ENCODE measurements around the gene C3orf62.

C3orf62 gene

DNA sequence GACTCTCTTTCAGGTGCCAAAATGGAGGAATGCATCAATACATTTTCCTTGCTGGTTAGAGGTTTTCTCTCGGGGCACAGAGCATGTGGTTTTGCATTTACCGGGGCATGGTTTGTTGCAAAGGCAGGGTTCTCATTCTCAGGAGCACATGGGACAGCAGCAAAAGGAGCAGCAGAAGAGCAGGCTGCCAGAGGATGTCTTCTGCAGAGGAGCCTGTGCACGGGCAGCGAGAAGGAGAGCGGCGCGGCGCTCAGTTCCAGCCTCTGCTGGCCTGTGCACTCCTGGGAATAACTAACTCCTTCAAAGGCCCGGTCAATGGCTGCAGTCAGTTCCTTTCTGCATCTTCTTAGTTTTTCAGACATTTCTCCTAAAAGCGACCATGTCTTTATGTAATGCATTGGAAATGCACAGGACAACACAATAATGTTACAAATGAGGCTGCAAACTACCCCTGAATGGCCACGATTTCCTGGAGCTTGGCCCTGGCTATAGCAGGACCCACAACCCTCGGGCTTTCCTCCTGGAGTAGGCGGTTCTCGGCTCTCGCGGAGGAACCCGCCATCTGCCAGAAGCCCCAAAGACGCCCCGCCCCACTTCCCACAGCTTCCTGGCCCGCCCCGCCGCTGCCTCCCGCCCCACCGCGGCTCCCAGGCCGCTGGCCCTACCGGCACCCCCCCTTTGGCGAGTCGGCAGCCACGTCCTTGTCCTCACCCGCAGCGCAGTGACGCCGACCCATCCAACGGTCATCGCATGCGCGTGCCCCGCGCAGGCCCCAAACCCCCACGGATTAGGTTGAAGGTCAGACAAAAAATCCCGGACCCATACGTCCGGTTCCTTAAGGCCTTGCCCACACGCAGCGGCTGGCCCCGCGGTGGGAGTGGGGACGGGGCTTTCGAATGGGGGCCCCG, at the start of gene C3orf62:
TSS of gene C3orf62 (minus strand) at position 758 of the 908 bp plus-strand sequence. CDS start at position 398, 360 bp downstream.
- peak; percentile 84 for DNase-seq

DNA sequence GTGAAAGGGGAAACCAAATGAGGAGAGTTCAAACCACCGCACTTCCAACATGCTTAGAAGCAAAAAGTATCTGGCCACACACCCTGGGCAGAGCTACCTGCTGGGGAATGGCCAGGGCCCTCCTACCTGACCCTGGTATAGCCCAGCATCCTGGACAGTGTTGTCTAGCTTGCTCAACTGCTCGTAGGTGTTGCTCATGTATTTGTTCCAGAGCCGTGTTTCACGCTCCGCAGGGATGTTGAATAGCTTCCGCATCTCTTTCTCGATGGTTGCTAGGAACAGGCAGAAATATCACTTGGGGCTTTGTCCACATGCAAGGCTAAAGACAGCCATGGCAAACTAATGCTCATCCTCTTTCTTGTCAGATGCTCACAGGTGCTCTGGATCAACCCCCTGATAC, 47.7 kb upstream of the C3orf62 start:
- no peak for DNase-seq

DNA sequence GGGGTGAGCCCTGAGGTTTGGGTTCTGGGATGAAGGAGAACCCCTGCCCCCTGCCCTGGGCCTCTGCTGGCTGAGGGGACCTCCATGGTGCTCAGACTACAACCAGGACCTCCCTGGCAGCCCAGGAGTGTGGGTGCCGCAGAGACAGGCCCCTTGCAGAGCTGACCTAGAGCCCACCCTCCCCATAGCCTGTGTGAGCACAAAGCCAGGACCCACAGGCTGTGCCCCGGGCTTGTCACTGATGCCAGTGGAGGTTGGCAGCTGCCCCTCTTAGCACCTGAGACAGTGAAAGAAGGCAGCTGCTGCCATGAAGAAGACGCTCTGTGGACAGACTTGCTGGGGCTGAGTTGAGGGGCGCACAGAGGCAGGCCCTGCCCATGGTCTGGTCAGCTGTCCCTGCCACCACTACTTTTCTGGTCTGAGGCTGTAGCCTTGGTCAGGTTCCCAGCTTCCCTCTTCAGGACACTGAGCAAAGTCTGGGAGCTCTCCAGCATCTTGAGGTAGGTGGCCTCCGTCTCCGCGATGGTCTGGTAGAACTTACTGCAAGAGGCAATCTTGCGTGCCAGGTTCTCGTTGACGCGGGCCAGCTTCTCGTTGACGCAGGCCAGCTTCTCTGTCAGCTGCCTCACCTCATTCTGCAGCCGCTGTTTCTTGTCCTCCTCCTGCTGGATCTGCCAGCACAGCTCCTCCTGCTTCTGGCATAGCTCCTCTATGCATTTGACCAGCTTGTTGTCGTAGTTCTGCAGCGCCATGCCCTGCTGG, 39.8 kb upstream of the C3orf62 start:
- DNase-seq = no peak

DNA sequence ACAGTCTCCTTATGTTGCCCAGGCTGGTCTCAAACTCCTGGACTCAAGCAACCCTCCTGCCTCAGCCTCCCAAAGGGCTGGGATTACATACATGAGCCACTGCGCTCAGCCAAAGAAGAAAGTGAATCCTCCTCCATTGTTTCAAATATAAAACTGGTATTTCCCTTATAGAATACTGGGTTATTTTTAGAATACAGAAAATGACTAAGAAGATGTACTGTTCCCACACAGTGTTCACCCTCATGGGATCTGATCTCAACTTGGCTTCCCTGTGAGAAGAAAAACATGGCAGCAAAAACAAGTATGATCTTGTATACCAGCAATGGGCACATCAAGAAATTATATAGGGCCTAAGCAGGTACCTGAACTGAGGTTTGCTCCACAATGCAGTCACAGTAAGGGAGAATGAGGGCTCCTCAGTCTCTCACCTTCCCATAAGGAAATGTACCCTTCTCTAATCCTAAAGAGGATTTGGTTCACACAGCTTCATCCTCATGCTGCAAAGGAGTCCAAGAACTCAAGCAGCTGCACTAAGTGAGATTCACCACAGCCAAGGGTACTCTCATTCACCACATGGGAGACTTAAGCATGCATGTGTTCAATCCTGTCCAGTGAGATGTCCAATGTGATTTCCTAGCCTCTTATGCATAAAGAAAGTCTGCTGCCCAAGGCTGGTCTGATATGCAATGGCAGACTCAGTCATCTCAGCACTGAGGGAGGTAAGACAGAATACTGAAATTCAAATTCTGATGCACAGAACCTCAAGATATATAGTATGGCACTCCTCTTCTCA, 37.1 kb upstream of the C3orf62 start:
- DNase-seq = no peak

DNA sequence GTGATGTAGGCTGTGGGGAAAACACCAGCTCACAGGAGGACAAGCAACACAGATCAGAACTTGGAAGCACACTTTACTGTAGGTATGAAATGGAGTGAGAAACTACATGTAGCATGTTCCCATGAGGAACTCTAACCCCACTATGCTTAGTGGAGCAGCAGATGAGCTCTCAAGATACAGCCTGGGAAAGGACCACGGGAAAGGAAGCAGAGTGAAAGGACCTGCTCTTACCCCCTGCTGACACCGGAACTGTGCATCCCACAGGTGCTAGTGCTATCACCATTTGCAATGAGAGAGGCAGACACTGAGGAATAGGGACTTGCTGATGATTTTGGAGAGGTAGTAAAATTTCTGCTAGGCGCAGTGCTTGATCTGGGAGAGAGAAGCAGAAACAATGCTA, 34.3 kb upstream of the C3orf62 start:
- no peak for DNase-seq

DNA sequence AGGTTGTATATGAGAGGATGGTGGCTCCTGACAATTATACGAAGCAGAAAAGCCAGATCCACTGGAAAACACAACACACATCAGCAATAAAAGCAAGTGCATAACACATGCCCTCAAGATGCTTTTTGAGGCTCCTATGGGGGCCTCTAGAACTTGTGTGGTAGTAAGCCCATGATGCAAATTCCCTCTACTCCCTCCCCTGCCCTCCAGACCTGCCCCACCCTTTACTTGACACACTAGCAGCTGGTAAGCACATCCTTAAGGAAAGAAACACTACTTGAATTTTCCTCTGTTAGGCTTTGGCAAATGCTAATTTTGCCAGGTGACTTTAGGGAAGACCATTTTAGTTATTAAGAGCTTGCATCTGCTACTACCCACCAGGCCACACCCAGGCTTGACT, 33.6 kb upstream of the C3orf62 start:
- DNase-seq = no peak

DNA sequence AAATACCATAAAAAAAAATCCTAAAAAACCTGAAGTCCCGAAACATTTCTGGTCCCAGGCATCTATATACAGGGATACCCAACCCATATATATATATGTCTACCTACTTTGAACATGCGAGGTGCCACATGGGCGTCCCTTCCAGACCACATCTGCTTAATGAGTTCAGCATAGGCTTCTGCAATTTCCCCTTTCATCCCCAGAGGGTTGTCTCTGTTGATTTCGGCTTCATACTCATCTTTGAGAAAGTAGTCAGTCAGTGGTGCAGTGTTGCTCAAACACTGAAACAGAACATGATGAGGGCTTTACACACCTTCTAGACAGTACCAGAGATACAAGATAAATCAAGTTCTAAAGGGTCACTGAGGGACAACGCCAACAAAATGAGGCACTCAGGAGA, 28.6 kb upstream of the C3orf62 start:
- DNase-seq = no peak

DNA sequence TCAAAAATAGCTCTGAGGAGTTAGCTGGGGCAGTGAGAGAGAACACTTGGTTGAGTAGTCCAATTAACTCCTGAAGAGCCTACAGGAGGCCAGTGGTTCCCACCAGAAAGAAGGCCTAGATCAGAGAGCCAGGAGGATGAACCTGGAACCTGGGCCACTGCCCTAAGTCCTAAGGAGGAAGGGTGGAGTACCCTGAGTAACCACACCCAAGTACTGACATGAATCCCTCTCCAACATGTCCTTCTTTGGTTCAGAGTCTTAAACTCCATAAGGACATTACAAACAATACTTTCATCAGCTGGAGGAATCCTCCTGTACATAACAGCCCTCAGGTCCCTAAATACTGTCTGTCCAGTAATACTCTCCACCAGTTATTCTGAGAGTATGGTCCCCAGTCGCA, 25.6 kb upstream of the C3orf62 start:
- no peak for DNase-seq

DNA sequence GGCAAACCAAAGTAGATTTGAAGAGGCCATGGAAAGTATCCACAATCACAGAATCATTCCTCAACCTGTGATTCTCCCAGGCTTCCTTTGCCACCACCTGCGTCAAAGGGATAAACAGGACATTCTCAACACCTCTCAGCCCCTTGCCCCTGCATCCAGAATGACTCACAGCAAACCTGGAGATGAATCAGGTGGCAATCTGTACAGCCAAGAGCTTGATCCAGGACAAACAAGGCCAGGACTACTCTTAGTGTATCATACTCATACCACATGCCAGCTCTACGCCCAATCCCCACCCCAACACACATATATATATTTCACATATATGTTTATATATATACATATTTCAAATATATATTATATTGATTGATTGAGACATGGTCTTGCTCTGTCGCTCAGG, 23.6 kb upstream of the C3orf62 start:
- no peak for DNase-seq

DNA sequence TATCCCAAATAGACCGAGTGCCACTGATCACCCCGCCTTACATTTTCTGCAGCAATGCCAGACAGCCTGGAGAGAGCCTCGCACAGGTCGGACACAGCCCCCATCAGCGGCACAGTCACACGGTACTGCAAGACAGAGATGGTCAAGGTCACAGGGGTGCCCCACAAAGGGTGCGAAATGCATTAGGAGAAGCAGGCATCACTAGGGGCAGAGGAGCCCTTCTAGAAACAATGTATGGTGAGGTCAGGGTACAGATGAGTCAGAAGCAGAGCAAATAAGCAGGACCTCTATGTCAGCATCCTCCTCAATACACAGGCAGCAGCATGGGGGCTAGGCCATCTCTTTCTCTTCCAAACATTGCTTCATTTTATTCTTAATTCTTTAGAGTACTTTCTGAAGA, 21.5 kb upstream of the C3orf62 start:
- DNase-seq = no peak

DNA sequence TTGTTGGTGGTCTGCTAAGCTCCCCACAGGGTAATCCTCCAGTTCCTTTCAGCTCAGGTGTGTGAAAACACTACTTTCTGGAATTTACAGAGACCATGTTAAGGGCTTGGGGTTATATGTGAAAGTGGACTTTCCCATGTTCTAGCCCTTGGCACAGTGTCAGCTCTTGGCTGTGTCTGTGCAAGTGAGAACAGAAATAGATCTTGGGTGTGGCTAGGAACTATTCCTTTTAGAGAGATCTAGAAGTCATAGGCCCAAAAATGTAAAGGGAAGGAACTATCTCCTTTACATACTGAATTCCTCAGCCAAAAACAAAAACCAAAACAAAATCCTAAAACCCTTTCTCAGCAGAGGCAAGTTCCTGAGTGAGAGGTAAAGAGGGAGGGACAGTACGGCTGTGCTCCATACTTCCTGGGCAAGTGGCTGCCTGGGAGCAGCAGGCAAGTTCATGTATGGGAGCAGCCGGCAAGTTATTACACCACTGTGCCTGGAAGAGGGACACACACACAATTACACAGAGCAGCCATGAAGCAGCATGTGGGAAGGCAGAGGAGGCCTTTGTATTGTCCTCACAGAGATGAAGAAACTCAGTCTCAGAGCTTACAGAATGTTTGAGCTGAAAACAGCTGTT, 19.9 kb upstream of the C3orf62 start:
- no peak for DNase-seq

DNA sequence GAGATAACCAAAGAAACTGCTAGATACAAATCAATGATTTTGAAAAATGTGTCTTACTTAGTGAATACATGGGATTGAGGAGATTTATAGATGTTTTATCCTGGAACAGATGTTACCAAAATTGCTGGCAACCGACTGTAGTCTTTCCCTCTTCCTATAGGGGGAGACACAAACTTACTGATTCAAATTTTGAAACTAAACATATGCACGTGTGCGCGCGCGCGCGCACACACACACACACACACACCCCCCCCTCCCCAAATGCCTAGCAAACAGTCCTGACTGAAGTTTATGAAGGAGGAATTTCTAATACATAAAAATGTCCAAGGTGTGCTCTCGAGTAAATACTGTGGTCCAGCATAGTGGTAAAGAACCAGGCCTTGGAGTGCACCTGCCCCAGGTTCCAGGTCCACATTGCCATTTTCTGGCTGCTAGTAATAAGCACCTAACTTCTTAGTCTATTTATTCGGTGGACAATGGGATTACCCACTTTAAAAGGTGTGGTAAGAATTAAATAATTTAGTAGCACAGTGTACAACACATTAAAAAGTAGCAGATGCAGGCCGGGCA, 18.5 kb upstream of the C3orf62 start:
- peak; percentile 45 for DNase-seq

DNA sequence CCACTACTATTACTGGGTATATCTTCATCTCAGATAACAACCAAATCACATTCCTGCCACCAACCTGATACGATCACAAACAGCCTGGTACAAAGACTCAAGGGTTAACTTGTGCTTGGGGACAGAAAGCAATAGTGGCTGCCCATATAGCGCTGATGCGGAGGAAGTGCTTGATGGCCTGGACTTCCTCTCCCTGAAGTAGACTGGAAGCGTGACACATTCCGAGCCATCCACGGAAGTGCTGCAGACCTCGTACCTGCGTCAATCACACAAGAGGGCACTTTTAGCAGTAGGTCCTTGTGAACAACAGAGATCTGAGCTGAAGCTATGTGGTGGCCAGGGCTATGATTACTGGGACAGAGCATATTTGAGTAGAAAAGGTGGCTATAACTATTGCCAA, 17.3 kb upstream of the C3orf62 start:
- DNase-seq = no peak

DNA sequence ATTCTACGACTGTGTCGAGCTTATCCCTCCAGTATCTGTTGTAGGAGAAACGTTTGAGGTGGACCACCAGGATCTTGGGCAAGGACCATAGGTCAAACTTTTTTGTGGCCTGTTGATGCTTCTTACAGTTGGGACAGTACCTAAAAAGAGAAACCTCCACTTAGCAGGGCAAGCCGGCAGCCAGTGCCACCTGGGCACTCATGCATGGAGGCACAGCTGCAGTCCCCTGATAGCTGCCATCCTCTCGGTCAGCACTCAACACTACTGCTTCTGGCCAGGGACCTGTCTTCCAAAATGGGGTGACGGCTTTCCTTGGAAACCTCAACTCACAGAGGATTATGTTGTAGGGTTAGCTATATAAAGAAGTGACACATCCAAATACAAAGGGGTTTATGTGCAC, 7.0 kb upstream of the C3orf62 start:
- DNase-seq = no peak

DNA sequence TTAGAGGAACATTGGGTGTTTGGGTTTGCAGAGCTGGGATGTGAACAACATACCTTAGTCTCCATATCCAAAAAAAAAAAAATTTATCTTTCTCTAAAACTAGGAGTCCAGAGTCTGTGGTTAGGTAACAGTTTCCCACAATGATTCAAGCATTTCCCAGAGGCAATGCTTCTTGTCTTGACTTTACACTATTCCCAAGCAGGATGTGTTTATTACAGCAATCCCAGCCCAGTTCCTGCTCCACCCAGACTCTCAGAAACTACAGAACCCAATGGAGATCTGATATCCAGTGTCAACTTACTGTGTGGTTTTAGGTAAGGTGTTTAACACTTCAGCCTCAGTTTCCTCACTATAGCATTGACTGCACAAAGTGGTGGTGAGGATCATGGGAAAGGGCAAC, 2.3 kb upstream of the C3orf62 start:
- no peak for DNase-seq

DNA sequence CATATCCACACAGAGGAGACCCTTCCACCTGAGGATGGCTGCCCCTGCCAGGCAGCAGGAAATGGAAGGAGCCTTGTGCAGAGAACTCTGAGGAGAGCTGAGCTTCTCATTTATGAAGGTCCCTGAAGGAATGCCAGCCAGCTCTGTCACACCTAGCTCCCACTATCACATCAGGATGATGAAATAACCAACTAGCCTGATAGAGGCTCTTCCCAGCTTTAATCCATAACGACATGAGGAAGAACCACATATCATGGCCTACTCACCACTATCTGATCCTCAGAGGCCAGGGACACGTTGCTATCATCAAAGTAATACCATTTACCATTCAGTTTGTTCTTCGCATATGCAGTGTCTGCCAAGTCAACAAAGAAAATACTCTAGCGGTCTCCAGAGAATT, 1.5 kb upstream of the C3orf62 start:
- DNase-seq = no peak

DNA sequence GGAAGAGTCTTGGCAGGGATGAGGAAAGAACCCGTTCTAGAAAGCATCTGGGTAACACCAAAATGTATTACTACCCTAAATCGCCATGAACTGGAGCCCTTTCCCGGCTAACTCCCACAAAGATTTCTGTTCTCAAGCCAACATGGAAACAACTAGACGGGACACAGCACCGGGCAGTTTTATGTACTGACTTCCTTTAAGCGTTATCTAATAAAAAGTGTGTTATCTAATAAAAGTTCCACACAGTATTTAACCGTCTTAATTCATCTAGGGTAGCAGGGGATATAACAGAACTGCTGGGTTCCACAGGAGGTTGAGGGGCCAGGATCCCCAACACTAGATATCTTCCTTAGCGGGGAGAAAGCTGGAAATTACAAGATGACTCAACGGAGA, 347 bp upstream of the C3orf62 start:
- DNase-seq = no peak

DNA sequence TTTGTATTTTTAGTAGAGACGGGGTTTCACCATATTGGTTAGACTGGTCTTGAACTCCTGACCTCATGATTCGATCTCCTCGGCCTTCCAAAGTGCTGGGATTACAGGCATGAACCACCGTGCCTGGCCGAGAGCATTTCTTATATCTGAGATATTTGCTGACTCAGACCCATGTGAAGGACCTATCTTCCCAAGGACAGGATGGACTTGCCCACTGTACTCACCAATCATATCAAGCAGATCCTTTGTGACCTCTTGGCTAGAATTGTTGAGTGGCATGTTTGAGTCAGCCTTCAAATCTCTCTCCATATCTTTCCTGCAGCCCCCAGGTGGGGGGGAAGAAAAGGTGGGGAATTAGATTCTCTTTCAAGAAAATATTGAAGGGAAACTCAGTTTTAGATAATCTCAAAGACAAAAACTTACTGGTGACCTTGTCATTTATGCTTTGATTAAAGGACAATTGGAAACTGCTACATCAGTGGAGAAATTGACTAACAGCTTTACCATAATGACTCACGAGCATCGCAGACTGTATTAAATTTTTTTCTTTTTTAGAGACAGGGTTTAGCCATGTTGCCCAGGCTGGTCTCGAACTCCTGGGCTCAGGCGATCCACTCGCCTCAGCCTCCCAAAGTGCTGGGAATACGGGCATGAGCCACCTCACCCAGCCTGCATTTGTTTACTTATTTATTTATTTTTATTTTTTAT, 3.1 kb downstream of the C3orf62 start:
- no peak for DNase-seq

DNA sequence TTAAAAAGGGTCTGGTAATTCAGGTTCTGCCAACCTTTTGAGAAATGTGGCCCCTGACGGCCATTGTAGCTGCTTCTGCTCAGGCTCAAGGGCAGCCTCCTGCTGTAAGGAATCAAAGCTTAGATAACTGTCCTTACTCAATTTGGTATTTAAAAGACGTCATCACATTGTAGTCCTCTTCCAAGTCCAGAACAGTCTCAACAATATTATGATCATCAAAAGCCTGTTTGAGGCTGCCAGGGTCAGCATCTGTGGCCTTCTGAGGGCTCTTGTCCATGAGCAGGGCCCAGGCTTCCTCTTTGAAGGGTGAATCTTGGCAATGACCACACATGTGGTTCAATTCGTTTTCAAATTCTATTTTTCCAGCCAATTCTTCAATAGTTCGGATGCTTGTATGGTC, 6.0 kb downstream of the C3orf62 start:
- DNase-seq = no peak

DNA sequence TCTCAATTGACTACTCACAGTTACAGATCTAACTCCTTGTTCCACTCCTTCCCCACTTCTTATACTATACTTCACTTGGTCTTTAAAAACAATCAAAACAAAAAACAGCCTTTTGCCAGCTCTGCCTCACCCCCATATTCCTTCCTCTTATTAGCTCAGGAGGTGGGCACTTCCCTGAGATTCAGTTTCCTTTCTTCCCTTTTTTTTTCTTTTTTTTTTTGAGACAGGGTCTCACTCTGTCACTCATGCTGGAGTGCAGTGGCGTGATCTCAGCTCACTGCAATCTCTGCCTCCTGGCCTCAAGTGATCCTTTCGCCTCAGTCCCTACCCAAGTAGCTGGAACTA, 6.9 kb downstream of the C3orf62 start:
- no peak for DNase-seq

DNA sequence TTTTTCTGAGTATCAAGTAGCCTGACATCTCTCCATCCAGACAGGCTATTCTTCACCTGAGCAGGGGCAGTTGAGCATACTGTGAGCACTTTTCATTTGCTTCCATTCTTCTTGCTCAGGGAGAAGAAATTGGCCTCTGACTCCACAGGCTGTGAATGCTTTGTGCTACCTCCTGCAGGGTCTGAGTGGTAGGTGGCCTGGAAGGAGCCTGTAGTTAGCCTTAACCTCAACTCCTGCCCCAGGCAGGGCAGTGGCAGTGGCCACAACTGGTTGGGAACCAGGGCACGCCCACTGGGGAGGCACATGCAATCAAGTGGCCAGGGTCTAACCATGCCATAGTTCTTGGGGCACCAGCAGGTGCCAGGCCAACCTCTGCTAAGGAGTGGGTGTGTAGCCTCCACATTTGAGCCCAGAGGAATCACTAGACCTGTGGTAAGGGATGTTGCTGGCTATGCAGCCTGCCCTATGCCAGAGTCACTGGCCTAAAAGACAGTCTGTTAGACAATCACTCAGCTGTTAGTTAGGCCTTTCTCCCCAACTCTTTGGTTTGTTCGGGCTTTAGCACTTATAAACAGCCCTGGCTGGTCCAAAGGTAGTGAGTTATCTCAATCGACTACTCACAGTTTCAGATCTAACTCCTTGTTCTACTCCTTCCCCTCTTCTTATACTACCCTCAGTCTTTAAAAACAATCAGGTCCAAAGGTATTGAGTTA, 7.4 kb downstream of the C3orf62 start:
- no peak for DNase-seq

Measured in CD4-positive, alpha-beta T cell treated with Interleukin-6 for 4 hours (primary cell).